ENCODE data around the gene LGALS8.

- TF ChIP-seq, protein P1, sequence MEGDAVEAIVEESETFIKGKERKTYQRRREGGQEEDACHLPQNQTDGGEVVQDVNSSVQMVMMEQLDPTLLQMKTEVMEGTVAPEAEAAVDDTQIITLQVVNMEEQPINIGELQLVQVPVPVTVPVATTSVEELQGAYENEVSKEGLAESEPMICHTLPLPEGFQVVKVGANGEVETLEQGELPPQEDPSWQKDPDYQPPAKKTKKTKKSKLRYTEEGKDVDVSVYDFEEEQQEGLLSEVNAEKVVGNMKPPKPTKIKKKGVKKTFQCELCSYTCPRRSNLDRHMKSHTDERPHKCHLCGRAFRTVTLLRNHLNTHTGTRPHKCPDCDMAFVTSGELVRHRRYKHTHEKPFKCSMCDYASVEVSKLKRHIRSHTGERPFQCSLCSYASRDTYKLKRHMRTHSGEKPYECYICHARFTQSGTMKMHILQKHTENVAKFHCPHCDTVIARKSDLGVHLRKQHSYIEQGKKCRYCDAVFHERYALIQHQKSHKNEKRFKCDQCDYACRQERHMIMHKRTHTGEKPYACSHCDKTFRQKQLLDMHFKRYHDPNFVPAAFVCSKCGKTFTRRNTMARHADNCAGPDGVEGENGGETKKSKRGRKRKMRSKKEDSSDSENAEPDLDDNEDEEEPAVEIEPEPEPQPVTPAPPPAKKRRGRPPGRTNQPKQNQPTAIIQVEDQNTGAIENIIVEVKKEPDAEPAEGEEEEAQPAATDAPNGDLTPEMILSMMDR (optimal IDR thresholded peaks at IDR 0.05 in 1 of 3, IDR thresholded peaks at IDR 0.05 in 1 of 3, conservative IDR thresholded peaks at IDR 0.05 in 1 of 3; ENCODE audit: extremely low read depth in 1 of 3, insufficient read depth in 2 of 3, low read length in 3 of 3), result no peak
- TF ChIP-seq EZH2 (IDR thresholded peaks at IDR 0.05; ENCODE audit: low read length), result no peak
These were observed 16.6 kb upstream of the LGALS8 start for GRCh38 chr1:236507022-236507700.
